Activated CD4-positive, alpha-beta T cell treated with anti-CD3 and anti-CD28 coated beads for 36 hours (primary cell): ENCODE measurements around the gene NGEF. TPM values are rescaled to one million over a fixed set of nuclear protein-coding genes. Genes with fewer than 3 reads are reported as not detected.

Experiments used
- ATAC-seq: fragments of 200-7000 bp; cut with Tn5 transposase; one replicate; pipeline ENCODE4 v1.10.0; 2021; ENCODE audit warnings: mild to moderate bottlenecking, moderate library complexity
- CTCF ChIA-PET: fragments of 350-600 bp; sonication (Branson Sonifier 250); formaldehyde crosslinking; loops from one replicate; lab custom pipeline; 2021; ENCODE audit warnings: antibody characterized with exemption; lab: Charles Lee
- POLR2A ChIA-PET: fragments of 350-600 bp; sonication (Branson Sonifier 250); formaldehyde crosslinking; loops from one replicate; lab custom pipeline; 2021; ENCODE audit warnings: antibody characterized with exemption, inconsistent platforms; lab: Charles Lee
- DNase-seq: peaks from one replicate; pipeline ENCODE4 v3.0.0-alpha.2; 2020
- H3K27ac Mint-ChIP-seq: one replicate; pipeline ENCODE4 v1.8.0; 2021; ENCODE audit warnings: mixed read lengths
- H3K27me3 Mint-ChIP-seq: one replicate; pipeline ENCODE4 v1.8.0; 2021; ENCODE audit warnings: mixed read lengths
- H3K36me3 Mint-ChIP-seq: one replicate; pipeline ENCODE4 v1.8.0; 2021; ENCODE audit warnings: low read depth, mixed read lengths
- H3K4me1 Mint-ChIP-seq: one replicate; pipeline ENCODE4 v1.8.0; 2021; ENCODE audit warnings: mixed read lengths
- H3K4me3 Mint-ChIP-seq: one replicate; pipeline ENCODE4 v1.8.0; 2021; ENCODE audit warnings: mild to moderate bottlenecking, moderate library complexity, mixed read lengths
- H3K9me3 Mint-ChIP-seq: one replicate; pipeline ENCODE4 v1.8.0; 2021; ENCODE audit warnings: low read depth, mixed read lengths
- intact Hi-C, 2 experiments: fragments of 100-400 bp; cut with DNase I in 1 of 2; cut with micrococcal nuclease in 1 of 2; formaldehyde crosslinking; loops; one replicate each; pipeline versions ENCODE4 v1.14.2 to v1.15.1; 2022 to 2024; cut with DNase I, micrococcal nuclease
- total RNA-seq, 2 experiments: library from RNA; stranded (reverse); gene quantifications; one replicate each; pipeline ENCODE4 v1.2.3, GENCODE V29; 2021

NGEF gene
- total RNA-seq, 2 experiments from 2014 or later, result 1.5 to 2.0 TPM

- DNase-seq, result no peak
- Mint-ChIP-seq H3K4me1 (no peaks in the 10 kb centered on the region), H3K4me3 (no peak overlapping the region), H3K9me3 (no peaks in the 10 kb centered on the region), H3K27ac (no peak overlapping the region), H3K36me3 (no peaks in the 10 kb centered on the region), H3K27me3 (no peaks in the 10 kb centered on the region)
- intact Hi-C loops, result no loop called here
- no peak for ATAC-seq
- POLR2A ChIA-PET, result no interaction called here
- CTCF ChIA-PET, result interaction anchor here (0.5 to 4.4 kb wide), 2 partner anchors 9 to 17 kb away, joined by 3 to 25 read pairs; no protein-coding TSS in a partner anchor
Observed at GRCh38 chr2:233044974-233045605, 32.0 kb upstream of the NGEF start.

GRCh38 chr2:233042549-233042948, 29.5 kb upstream of the NGEF start:
- intact Hi-C loops, result no loop called here
- Mint-ChIP-seq H3K9me3 (no peaks in the 10 kb centered on the region), H3K4me3 (no peak overlapping the region), H3K4me1 (no peaks in the 10 kb centered on the region), H3K27ac (no peak overlapping the region), H3K27me3 (no peaks in the 10 kb centered on the region), H3K36me3 (no peaks in the 10 kb centered on the region)
- ChIA-PET CTCF (interaction anchor here (4.4 kb wide), 1 partner anchor 11 kb away, joined by 25 read pairs; no protein-coding TSS in a partner anchor), POLR2A (no interaction called here)
- DNase-seq (no peak), ATAC-seq (no peak)

- DNase-seq (no peak), ATAC-seq (no peak)
- CTCF ChIA-PET, result interaction anchor here (4.4 kb wide), 1 partner anchor 12 kb away, joined by 25 read pairs; no protein-coding TSS in a partner anchor
- H3K9me3 Mint-ChIP-seq, result no peaks in the 10 kb centered on the region
- POLR2A ChIA-PET, result no interaction called here
- H3K4me3 Mint-ChIP-seq, result no peak overlapping the region
- H3K36me3 Mint-ChIP-seq, result no peaks in the 10 kb centered on the region
- no peak overlapping the region for H3K27ac Mint-ChIP-seq
- no peaks in the 10 kb centered on the region for H3K27me3 Mint-ChIP-seq
- no peaks in the 10 kb centered on the region for H3K4me1 Mint-ChIP-seq
- intact Hi-C loops, result no loop called here
Observed at GRCh38 chr2:233041722-233042323, 28.8 kb upstream of the NGEF start.

- Mint-ChIP-seq H3K27me3 (no peaks in the 10 kb centered on the region), H3K4me3 (no peak overlapping the region), H3K4me1 (no peaks in the 10 kb centered on the region), H3K36me3 (no peaks in the 10 kb centered on the region), H3K27ac (no peak overlapping the region), H3K9me3 (no peaks in the 10 kb centered on the region)
- CTCF ChIA-PET, result interaction anchor here (0.7 to 4.4 kb wide), 2 partner anchors 13 to 268 kb away, joined by 5 to 25 read pairs; no protein-coding TSS in a partner anchor
- POLR2A ChIA-PET, result no interaction called here
- DNase-seq (no peak), ATAC-seq (no peak)
- intact Hi-C loops, result no loop called here
Observed at GRCh38 chr2:233040571-233040970, 27.5 kb upstream of the NGEF start.

- intact Hi-C loops, result no loop called here
- ATAC-seq (no peak), DNase-seq (no peak)
- H3K36me3 Mint-ChIP-seq, result no peaks in the 10 kb centered on the region
- POLR2A ChIA-PET, result no interaction called here
- H3K9me3 Mint-ChIP-seq, result no peaks in the 10 kb centered on the region
- H3K27ac Mint-ChIP-seq, result no peak overlapping the region
- H3K4me1 Mint-ChIP-seq, result no peaks in the 10 kb centered on the region
- CTCF ChIA-PET, result no interaction called here
- no peak overlapping the region for H3K4me3 Mint-ChIP-seq
- H3K27me3 Mint-ChIP-seq, result no peaks in the 10 kb centered on the region
Observed at GRCh38 chr2:233039846-233040530, 26.9 kb upstream of the NGEF start.

- intact Hi-C loops, result no loop called here
- no peak for DNase-seq
- Mint-ChIP-seq H3K27me3 (no peaks in the 10 kb centered on the region), H3K36me3 (no peaks in the 10 kb centered on the region), H3K4me3 (no peak overlapping the region), H3K4me1 (no peaks in the 10 kb centered on the region), H3K27ac (no peak overlapping the region), H3K9me3 (no peaks in the 10 kb centered on the region)
- ChIA-PET POLR2A (no interaction called here), CTCF (no interaction called here)
- no peak for ATAC-seq
Observed at GRCh38 chr2:233039212-233039845, 26.3 kb upstream of the NGEF start.

GRCh38 chr2:233037078-233037477, 24.0 kb upstream of the NGEF start:
- H3K27me3 Mint-ChIP-seq, result no peaks in the 10 kb centered on the region
- peaks cover 8% of the 10 kb centered on the region for H3K4me1 Mint-ChIP-seq
- no peak overlapping the region for H3K27ac Mint-ChIP-seq
- intact Hi-C loops, result no loop called here
- no peak for ATAC-seq
- CTCF ChIA-PET, result no interaction called here
- POLR2A ChIA-PET, result no interaction called here
- DNase-seq, result no peak
- H3K36me3 Mint-ChIP-seq, result no peaks in the 10 kb centered on the region
- H3K9me3 Mint-ChIP-seq, result no peaks in the 10 kb centered on the region
- no peak overlapping the region for H3K4me3 Mint-ChIP-seq

- POLR2A ChIA-PET, result no interaction called here
Observed at GRCh38 chr2:233036162-233036838, 23.2 kb upstream of the NGEF start.

GRCh38 chr2:233035426-233036161, 22.5 kb upstream of the NGEF start:
- Mint-ChIP-seq H3K9me3 (no peaks in the 10 kb centered on the region), H3K4me3 (no peak overlapping the region), H3K36me3 (no peaks in the 10 kb centered on the region), H3K4me1 (peaks cover 8% of the 10 kb centered on the region), H3K27me3 (no peaks in the 10 kb centered on the region), H3K27ac (no peak overlapping the region)
- intact Hi-C loops, result no loop called here
- no peak for DNase-seq
- no peak for ATAC-seq
- ChIA-PET CTCF (interaction anchor here (0.7 kb wide), 1 partner anchor 841 kb away, joined by 3 read pairs; no protein-coding TSS in a partner anchor), POLR2A (no interaction called here)

More at GRCh38 chr2:233036162-233036838, 23.2 kb upstream of the NGEF start:
- DNase-seq (no peak), ATAC-seq (no peak)
- Mint-ChIP-seq H3K9me3 (no peaks in the 10 kb centered on the region), H3K27me3 (no peaks in the 10 kb centered on the region), H3K4me3 (no peak overlapping the region), H3K36me3 (no peaks in the 10 kb centered on the region), H3K4me1 (peaks cover 8% of the 10 kb centered on the region), H3K27ac (no peak overlapping the region)
- intact Hi-C loops, result no loop called here
- CTCF ChIA-PET, result interaction anchor here (0.7 kb wide), 1 partner anchor 842 kb away, joined by 3 read pairs; no protein-coding TSS in a partner anchor

- CTCF ChIA-PET, result interaction anchor here (0.5 to 1.2 kb wide), 5 partner anchors 19 to 612 kb away, joined by 3 to 4 read pairs (median 3); partner anchors contain the start of gene ATG16L1
- H3K9me3 Mint-ChIP-seq, result no peaks in the 10 kb centered on the region
- no peaks in the 10 kb centered on the region for H3K36me3 Mint-ChIP-seq
- H3K27ac Mint-ChIP-seq, result no peak overlapping the region
- intact Hi-C loops, result no loop called here
- H3K27me3 Mint-ChIP-seq, result no peaks in the 10 kb centered on the region
- no peak for ATAC-seq
- H3K4me1 Mint-ChIP-seq, result peaks cover 8% of the 10 kb centered on the region
- H3K4me3 Mint-ChIP-seq, result no peak overlapping the region
- POLR2A ChIA-PET, result no interaction called here
- DNase-seq, result no peak
Observed at GRCh38 chr2:233034091-233034882, 21.2 kb upstream of the NGEF start.
